Activated naive CD4-positive, alpha-beta T cell treated with anti-CD3 and anti-CD28 coated beads, Interleukin-2, amount 50 U/mL, for 16 hours (primary cell): ENCODE results near the gene SLC25A21.

Experiments used
- DNase-seq: peaks from one replicate; pipeline ENCODE4 v3.0.0-alpha.2; 2020

The SLC25A21 gene

GRCh38 chr14:36857136-36857535, 315.3 kb downstream of the SLC25A21 start:
- DNase-seq = no peak

GRCh38 chr14:36856095-36856878, 316.1 kb downstream of the SLC25A21 start:
- no peak for DNase-seq

GRCh38 chr14:36855396-36855795, 317.0 kb downstream of the SLC25A21 start:
- DNase-seq = no peak

GRCh38 chr14:36852981-36853691, 319.3 kb downstream of the SLC25A21 start:
- DNase-seq = no peak

GRCh38 chr14:36848213-36848612, 324.2 kb downstream of the SLC25A21 start:
- DNase-seq = no peak

GRCh38 chr14:36847366-36847765, 325.0 kb downstream of the SLC25A21 start:
- DNase-seq = no peak

- no peak for DNase-seq
Measured at GRCh38 chr14:36845356-36846012, 326.9 kb downstream of the SLC25A21 start.

- no peak for DNase-seq
Measured at GRCh38 chr14:36844443-36845195, 327.8 kb downstream of the SLC25A21 start.

GRCh38 chr14:36843410-36843809, 329.0 kb downstream of the SLC25A21 start:
- DNase-seq = no peak

- DNase-seq = no peak
Measured at GRCh38 chr14:36835128-36835527, 337.3 kb downstream of the SLC25A21 start.

- no peak for DNase-seq
Measured at GRCh38 chr14:36834293-36834692, 338.1 kb downstream of the SLC25A21 start.

GRCh38 chr14:36829547-36829946, 342.9 kb downstream of the SLC25A21 start:
- DNase-seq = no peak

- DNase-seq = no peak
Measured at GRCh38 chr14:36827861-36828260, 344.5 kb downstream of the SLC25A21 start.

GRCh38 chr14:36826614-36827013, 345.8 kb downstream of the SLC25A21 start:
- DNase-seq = no peak

- no peak for DNase-seq
Measured at GRCh38 chr14:36824854-36825253, 347.6 kb downstream of the SLC25A21 start.

- DNase-seq = no peak
Measured at GRCh38 chr14:36823651-36824050, 348.8 kb downstream of the SLC25A21 start.

GRCh38 chr14:36822685-36823084, 349.7 kb downstream of the SLC25A21 start:
- DNase-seq = no peak

- DNase-seq = no peak
Measured at GRCh38 chr14:36820901-36821300, 351.5 kb downstream of the SLC25A21 start.

GRCh38 chr14:36820111-36820709, 352.2 kb downstream of the SLC25A21 start:
- DNase-seq = no peak

- DNase-seq = no peak
Measured at GRCh38 chr14:36818794-36819384, 353.5 kb downstream of the SLC25A21 start.

- DNase-seq = no peak
Measured at GRCh38 chr14:36818246-36818645, 354.2 kb downstream of the SLC25A21 start.
